NCI-H1048 (cell line): Measurements from ENCODE around the gene PCBP3.
"Not testable (repeated sequence)": the region's sequence is repeated elsewhere in the genome, so short reads cannot be mapped to it uniquely, and the experiment has no call there.

Experiments used
- DNase-seq: peaks from one replicate; lab custom pipeline; 2025; lab: John Stamatoyannopoulos, UW

Gene PCBP3

GRCh38 chr21:45969921-45970673 is 326.6 kb downstream of the PCBP3 start:
- DNase-seq: no peak

GRCh38 chr21:45970674-45971615 is 327.4 kb downstream of the PCBP3 start:
- no peak for DNase-seq

GRCh38 chr21:45971616-45972352 is 328.3 kb downstream of the PCBP3 start:
- DNase-seq: no peak

GRCh38 chr21:45972353-45972715 is 328.8 kb downstream of the PCBP3 start:
- no peak for DNase-seq

- no peak for DNase-seq
These were observed 329.4 kb downstream of the PCBP3 start for GRCh38 chr21:45972716-45973474.

- DNase-seq: peak; percentile 23
These were observed 330.0 kb downstream of the PCBP3 start for GRCh38 chr21:45973475-45974072.

GRCh38 chr21:45974073-45975019 is 330.8 kb downstream of the PCBP3 start:
- no peak for DNase-seq

GRCh38 chr21:45975020-45975666 is 331.6 kb downstream of the PCBP3 start:
- no peak for DNase-seq

- DNase-seq: not testable (repeated sequence)
These were observed 332.3 kb downstream of the PCBP3 start for GRCh38 chr21:45975667-45976409.

GRCh38 chr21:45976701-45977311 is 333.3 kb downstream of the PCBP3 start:
- no peak for DNase-seq

- DNase-seq: no peak
These were observed 333.9 kb downstream of the PCBP3 start for GRCh38 chr21:45977396-45977795.

- DNase-seq: no peak
These were observed 335.7 kb downstream of the PCBP3 start for GRCh38 chr21:45979141-45979631.

- no peak for DNase-seq
These were observed 336.1 kb downstream of the PCBP3 start for GRCh38 chr21:45979651-45980050.

- DNase-seq: no peak
These were observed 336.7 kb downstream of the PCBP3 start for GRCh38 chr21:45980271-45980670.

GRCh38 chr21:45980697-45981096 is 337.2 kb downstream of the PCBP3 start:
- DNase-seq: no peak

- DNase-seq: peak; percentile 9
These were observed 337.9 kb downstream of the PCBP3 start, which contains the start of gene COL6A1 for GRCh38 chr21:45981151-45982091. Gene COL6A1, plus strand, starts transcription at chr21:45981770. Its CDS starts 81 bp downstream, at chr21:45981851.
